Body of pancreas (tissue), 4 donors: ENCODE results near the gene FA2H. TPM values are rescaled to one million over a fixed set of nuclear protein-coding genes. Genes with fewer than 3 reads are reported as not detected.

Experiments
- ATAC-seq: fragments of 150-250 bp; one replicate; pipeline ENCODE4 v1.9.1; 2016
- DNase-seq, 4 donors: peaks; one replicate each; pipeline ENCODE4 v3.0.0-alpha.2; 2019
- H3K27ac ChIP-seq, 4 donors: fragments of 200-600 bp; sonication (generic); 1 replicate in 3 of 4; 2 replicates in 1 of 4; pipeline versions ENCODE4 v1.5.1 to v1.6.1; 2016 to 2019; ENCODE audit warnings: mild to moderate bottlenecking in 1 of 4, mixed read lengths in 1 of 4, moderate library complexity in 1 of 4
- H3K27me3 ChIP-seq, 2 donors: fragments of 200-600 bp; sonication (generic); one replicate each; pipeline ENCODE4 v1.6.0; 2016; ENCODE audit warnings: mild to moderate bottlenecking in 1 of 2
- H3K36me3 ChIP-seq, 2 donors: fragments of 200-600 bp; sonication (generic); replicated peaks in 1 of 2; 2 replicates each; pipeline ENCODE4 v1.5.1; 2016; ENCODE audit warnings: low read depth in 2 of 2; ENCODE audit not compliant: insufficient read depth in 1 of 2
- H3K4me1 ChIP-seq: fragments of 200-600 bp; sonication (generic); one replicate; pipeline ENCODE4 v1.6.0; 2016
- H3K4me3 ChIP-seq, 2 donors: fragments of 200-600 bp; sonication (generic); 1 replicate in 1 of 2; 2 replicates in 1 of 2; pipeline ENCODE4 v1.5.1; 2016 to 2019
- H3K9me3 ChIP-seq, 3 donors: fragments of 200-600 bp; sonication (generic); 1 replicate in 2 of 3; 2 replicates in 1 of 3; pipeline ENCODE4 v1.5.1; 2016
- POLR2A ChIP-seq, 3 donors: fragments of 450-650 bp; IDR thresholded peaks; one replicate each; pipeline ENCODE4 v1.6.1; 2016; ENCODE audit warnings: antibody characterized with exemption in 3 of 3, mild to moderate bottlenecking in 2 of 3
- WGBS, 2 donors: methylation state at CpG; one replicate each; pipeline ENCODE4 v1.1.5; 2017; 5-methylcytosine and 5-hydroxymethylcytosine counted together
- intact Hi-C: fragments of 100-400 bp; cut with DNase I; formaldehyde crosslinking; loops from one replicate; pipeline ENCODE4 v1.15.1; 2023
- total RNA-seq, 2 donors: library from RNA; depleted of rRNA; stranded (reverse); fragments of >200 nt; gene quantifications; one replicate each; pipeline ENCODE4 v1.1.0, GENCODE V29; 2016
- TF ChIP-seq, protein P1 (sequence below), 7 experiments: fragments of 450-650 bp in 4 of 7; fragments of 200-600 bp in 3 of 7; sonication (generic) in 3 of 7; IDR thresholded peaks; one replicate each; pipeline ENCODE4 v1.5.1; 2016 to 2019; ENCODE audit warnings: antibody characterized with exemption in 7 of 7

Gene FA2H
- total RNA-seq, 2 donors from 2014 or later: 3.3 to 5.4 TPM

DNA sequence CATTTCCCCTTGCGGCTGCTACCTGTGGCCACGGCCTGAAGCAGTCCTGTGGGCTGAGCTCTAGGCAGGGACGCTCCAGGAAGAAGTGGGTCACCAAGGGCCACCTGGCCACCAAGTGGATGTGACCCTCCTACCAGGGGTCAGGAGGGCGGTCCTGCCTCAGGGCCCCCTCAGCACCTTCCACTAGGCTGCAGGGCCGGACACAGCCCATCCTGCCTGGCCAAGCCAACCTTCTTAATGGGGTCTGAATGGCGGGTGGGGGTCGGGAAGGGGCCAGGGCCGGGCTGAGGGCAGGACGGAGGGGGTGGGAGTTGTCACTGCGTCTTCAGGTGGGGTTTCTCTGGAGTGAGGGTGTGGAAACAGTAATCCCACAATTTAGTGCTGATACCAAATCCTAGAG, 60.7 kb downstream of the FA2H start:
- H3K9me3 ChIP-seq: no peaks in the 10 kb centered on the region
- DNase-seq (no peak), ATAC-seq (no peak)
- no peak overlapping the region for H3K27ac ChIP-seq
- no peaks in the 10 kb centered on the region for H3K36me3 ChIP-seq
- 90 to 95% methylated on average over 5 to 10 of the region's 10 CpGs for WGBS, 2 donors
- TF ChIP-seq POLR2A (IDR thresholded peaks at IDR 0.05): no peak
- TF ChIP-seq, protein P1, sequence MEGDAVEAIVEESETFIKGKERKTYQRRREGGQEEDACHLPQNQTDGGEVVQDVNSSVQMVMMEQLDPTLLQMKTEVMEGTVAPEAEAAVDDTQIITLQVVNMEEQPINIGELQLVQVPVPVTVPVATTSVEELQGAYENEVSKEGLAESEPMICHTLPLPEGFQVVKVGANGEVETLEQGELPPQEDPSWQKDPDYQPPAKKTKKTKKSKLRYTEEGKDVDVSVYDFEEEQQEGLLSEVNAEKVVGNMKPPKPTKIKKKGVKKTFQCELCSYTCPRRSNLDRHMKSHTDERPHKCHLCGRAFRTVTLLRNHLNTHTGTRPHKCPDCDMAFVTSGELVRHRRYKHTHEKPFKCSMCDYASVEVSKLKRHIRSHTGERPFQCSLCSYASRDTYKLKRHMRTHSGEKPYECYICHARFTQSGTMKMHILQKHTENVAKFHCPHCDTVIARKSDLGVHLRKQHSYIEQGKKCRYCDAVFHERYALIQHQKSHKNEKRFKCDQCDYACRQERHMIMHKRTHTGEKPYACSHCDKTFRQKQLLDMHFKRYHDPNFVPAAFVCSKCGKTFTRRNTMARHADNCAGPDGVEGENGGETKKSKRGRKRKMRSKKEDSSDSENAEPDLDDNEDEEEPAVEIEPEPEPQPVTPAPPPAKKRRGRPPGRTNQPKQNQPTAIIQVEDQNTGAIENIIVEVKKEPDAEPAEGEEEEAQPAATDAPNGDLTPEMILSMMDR (IDR thresholded peaks at IDR 0.05): no peak
- intact Hi-C loops: loop anchor here (5.0 kb wide), 1 partner anchor 143 kb away; no protein-coding TSS in a partner anchor
- H3K4me1 ChIP-seq: no peaks in the 10 kb centered on the region
- H3K27me3 ChIP-seq: no peaks in the 10 kb centered on the region
- no peak overlapping the region for H3K4me3 ChIP-seq

DNA sequence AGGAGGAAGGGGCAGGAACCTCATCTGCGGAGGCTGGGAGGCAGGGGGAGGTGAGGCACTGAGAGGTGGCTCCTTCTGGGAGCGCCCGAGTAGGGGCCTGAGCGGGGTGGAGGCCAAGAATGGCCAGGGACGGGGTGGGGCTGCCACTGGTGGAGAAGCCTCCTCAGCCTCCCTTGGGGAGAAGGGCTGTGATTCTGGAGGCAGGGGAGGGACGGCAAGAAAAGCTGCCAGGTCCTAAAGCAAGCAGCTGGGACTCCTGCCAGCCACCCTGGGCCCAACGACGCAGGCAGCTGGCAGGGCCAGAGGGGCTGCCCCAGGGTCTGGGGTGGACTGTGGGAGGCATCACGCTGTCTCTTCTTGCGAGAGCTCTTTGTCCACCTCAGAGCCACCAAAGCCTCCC, 61.3 kb downstream of the FA2H start:
- no peaks in the 10 kb centered on the region for H3K9me3 ChIP-seq
- ATAC-seq (no peak), DNase-seq (no peak)
- no peaks in the 10 kb centered on the region for H3K36me3 ChIP-seq
- H3K4me1 ChIP-seq: no peaks in the 10 kb centered on the region
- H3K4me3 ChIP-seq: no peak overlapping the region
- 84 to 86% methylated on average over 5 to 9 of the region's 10 CpGs for WGBS, 2 donors
- TF ChIP-seq POLR2A (IDR thresholded peaks at IDR 0.05): no peak
- TF ChIP-seq, protein P1 (IDR thresholded peaks at IDR 0.05): no peak
- no peaks in the 10 kb centered on the region for H3K27me3 ChIP-seq
- H3K27ac ChIP-seq: no peak overlapping the region
- intact Hi-C loops: loop anchor here (5.0 kb wide), 1 partner anchor 144 kb away; no protein-coding TSS in a partner anchor

DNA sequence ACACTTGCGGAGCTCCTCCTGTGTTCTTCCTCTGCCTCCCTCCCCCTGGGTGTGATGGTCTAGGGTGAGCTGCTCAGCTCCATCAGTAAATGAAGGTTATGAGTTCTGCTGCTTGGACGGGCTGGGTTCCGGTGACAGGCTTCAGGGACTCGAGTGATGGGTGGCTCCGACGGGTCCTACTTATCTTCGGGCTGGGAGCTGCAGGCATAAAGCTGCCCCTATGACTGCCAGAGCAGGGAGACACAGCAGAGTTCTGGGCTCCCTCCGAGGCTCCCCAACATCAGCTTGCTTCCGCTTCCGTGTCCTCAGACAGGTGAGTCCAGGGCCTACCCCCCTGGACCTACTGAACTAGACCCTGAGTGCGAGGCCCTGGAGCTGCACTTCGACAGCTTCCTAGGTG, 62.7 kb downstream of the FA2H start:
- Histone ChIP-seq H3K27me3 (no peaks in the 10 kb centered on the region), H3K4me1 (no peaks in the 10 kb centered on the region), H3K27ac (no peak overlapping the region), H3K9me3 (no peaks in the 10 kb centered on the region), H3K36me3 (no peaks in the 10 kb centered on the region), H3K4me3 (no peak overlapping the region)
- no peak for TF ChIP-seq POLR2A (IDR thresholded peaks at IDR 0.05)
- TF ChIP-seq, protein P1 (IDR thresholded peaks at IDR 0.05): no peak
- WGBS, 2 donors: 89 to 91% methylated on average over 4 to 12 of the region's 12 CpGs
- intact Hi-C loops: loop anchor here (5.0 kb wide), 1 partner anchor 145 kb away; no protein-coding TSS in a partner anchor
- ATAC-seq (no peak), DNase-seq (no peak)

DNA sequence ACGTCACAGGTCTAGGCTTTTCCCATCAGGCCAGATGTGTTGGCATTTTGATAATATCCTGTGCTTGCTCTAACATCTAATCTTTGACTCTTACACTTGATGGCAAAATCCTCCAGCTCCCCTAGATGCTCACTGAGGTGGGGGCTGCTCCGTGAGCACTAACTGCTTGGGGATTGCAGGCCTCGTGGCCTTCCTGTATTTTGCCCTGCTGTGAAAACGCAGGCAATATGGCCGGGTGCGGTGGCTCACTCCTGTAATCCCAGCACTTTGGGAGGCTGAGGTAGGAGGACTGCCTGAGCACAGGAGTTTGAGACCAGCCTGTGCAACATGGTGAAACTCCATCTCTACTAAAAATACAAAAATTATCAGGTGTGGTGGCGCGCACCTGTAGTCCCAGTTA, 64.2 kb downstream of the FA2H start:
- Histone ChIP-seq H3K36me3 (no peaks in the 10 kb centered on the region), H3K9me3 (no peaks in the 10 kb centered on the region), H3K4me1 (no peaks in the 10 kb centered on the region), H3K27me3 (no peaks in the 10 kb centered on the region), H3K27ac (no peak overlapping the region), H3K4me3 (no peak overlapping the region)
- TF ChIP-seq, protein P1 (IDR thresholded peaks at IDR 0.05): no peak
- no peak for TF ChIP-seq POLR2A (IDR thresholded peaks at IDR 0.05)
- no peak for DNase-seq
- intact Hi-C loops: loop anchor here (5.0 kb wide), 1 partner anchor 147 kb away; no protein-coding TSS in a partner anchor
- WGBS, 2 donors: 96 to 98% methylated on average over 8 of the region's 8 CpGs
- no peak for ATAC-seq

DNA sequence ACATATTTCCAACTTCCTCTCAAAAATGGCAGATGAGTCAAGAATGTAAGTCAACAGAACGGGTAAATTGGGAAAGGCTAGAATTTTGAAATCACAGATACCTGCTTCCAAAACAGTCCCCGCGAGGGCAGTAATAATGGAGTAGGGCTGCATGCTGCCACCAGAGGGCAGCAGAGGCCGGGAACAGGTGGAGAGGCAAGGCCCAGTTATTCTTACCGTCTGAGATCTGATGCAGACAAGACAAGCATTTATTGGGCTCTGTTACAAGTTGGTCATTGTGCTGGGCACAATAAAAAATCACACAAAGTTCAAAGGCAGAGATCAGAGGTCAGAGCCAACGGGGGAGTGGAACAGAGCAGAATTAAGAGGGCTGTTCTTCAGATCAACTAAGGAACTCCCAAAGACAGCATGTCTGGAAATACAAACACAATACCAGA, 65.2 kb downstream of the FA2H start:
- Histone ChIP-seq H3K36me3 (no peaks in the 10 kb centered on the region), H3K9me3 (no peaks in the 10 kb centered on the region), H3K27me3 (no peaks in the 10 kb centered on the region), H3K4me1 (no peaks in the 10 kb centered on the region), H3K4me3 (no peak overlapping the region), H3K27ac (no peak overlapping the region)
- no peak for TF ChIP-seq POLR2A (IDR thresholded peaks at IDR 0.05)
- TF ChIP-seq, protein P1 (IDR thresholded peaks at IDR 0.05): peak; percentile 87 to 98 (median 96)
- ATAC-seq (peak; percentile 97), DNase-seq (peak; percentile 78 to 86 (median 83))
- WGBS, 2 donors: 1 to 2% methylated on average over 6 of the region's 6 CpGs
- intact Hi-C loops: loop anchor here (10.0 kb wide), 1 partner anchor 405 kb away; the partner anchor contains the start of gene LDHD
